HuH-7 (cell line): Measurements from ENCODE around the gene TROAP.

Experiments
- DNase-seq: peaks from one replicate; pipeline ENCODE4 v3.0.0; 2011; ENCODE audit warnings: low spot score

Gene TROAP

GRCh38 chr12:49342066-49342913 lies 19.2 kb downstream of the TROAP start:
- peak; percentile 98 for DNase-seq

- no peak for DNase-seq
Observed at GRCh38 chr12:49342914-49343731, 20.1 kb downstream of the TROAP start.

GRCh38 chr12:49344486-49345050 lies 21.5 kb downstream of the TROAP start:
- no peak for DNase-seq

- peak; percentile 61 for DNase-seq
Observed at GRCh38 chr12:49345051-49345824, 22.2 kb downstream of the TROAP start.

- peak; percentile 68 for DNase-seq
Observed at GRCh38 chr12:49345825-49346658, 23.0 kb downstream of the TROAP start.

- peak; percentile 64 for DNase-seq
Observed at GRCh38 chr12:49346659-49347310, 23.7 kb downstream of the TROAP start, which contains the start of gene DNAJC22. Gene DNAJC22, plus strand, starts transcription at chr12:49346888. Its CDS starts 1,985 bp downstream, at chr12:49348873.

GRCh38 chr12:49347311-49348193 lies 24.5 kb downstream of the TROAP start:
- peak; percentile 98 for DNase-seq

GRCh38 chr12:49348781-49349180 lies 25.7 kb downstream of the TROAP start:
- DNase-seq, result no peak

GRCh38 chr12:49349266-49349665 lies 26.2 kb downstream of the TROAP start:
- no peak for DNase-seq

GRCh38 chr12:49352351-49352750 lies 29.3 kb downstream of the TROAP start:
- DNase-seq, result no peak

- no peak for DNase-seq
Observed at GRCh38 chr12:49355913-49356312, 32.9 kb downstream of the TROAP start.

GRCh38 chr12:49357103-49357678 lies 34.1 kb downstream of the TROAP start:
- DNase-seq, result no peak

GRCh38 chr12:49358483-49359141 lies 35.6 kb downstream of the TROAP start:
- DNase-seq, result no peak

GRCh38 chr12:49359671-49360070 lies 36.6 kb downstream of the TROAP start:
- no peak for DNase-seq

GRCh38 chr12:49362077-49362476 lies 39.0 kb downstream of the TROAP start:
- DNase-seq, result no peak

GRCh38 chr12:49364989-49365388 lies 41.9 kb downstream of the TROAP start:
- no peak for DNase-seq

- no peak for DNase-seq
Observed at GRCh38 chr12:49365542-49365941, 42.5 kb downstream of the TROAP start.

- DNase-seq, result peak; percentile 57
Observed at GRCh38 chr12:49366096-49366651, 43.1 kb downstream of the TROAP start.
